ENCODE results near the gene TUBB. TPM values are rescaled to one million over a fixed set of nuclear protein-coding genes. Genes with fewer than 3 reads are reported as not detected.

The TUBB gene
- total and polyA plus RNA-seq, 2 donors (not counting 1 experiment from before 2014, with no cell fraction given) = 102 to 295 TPM

DNA sequence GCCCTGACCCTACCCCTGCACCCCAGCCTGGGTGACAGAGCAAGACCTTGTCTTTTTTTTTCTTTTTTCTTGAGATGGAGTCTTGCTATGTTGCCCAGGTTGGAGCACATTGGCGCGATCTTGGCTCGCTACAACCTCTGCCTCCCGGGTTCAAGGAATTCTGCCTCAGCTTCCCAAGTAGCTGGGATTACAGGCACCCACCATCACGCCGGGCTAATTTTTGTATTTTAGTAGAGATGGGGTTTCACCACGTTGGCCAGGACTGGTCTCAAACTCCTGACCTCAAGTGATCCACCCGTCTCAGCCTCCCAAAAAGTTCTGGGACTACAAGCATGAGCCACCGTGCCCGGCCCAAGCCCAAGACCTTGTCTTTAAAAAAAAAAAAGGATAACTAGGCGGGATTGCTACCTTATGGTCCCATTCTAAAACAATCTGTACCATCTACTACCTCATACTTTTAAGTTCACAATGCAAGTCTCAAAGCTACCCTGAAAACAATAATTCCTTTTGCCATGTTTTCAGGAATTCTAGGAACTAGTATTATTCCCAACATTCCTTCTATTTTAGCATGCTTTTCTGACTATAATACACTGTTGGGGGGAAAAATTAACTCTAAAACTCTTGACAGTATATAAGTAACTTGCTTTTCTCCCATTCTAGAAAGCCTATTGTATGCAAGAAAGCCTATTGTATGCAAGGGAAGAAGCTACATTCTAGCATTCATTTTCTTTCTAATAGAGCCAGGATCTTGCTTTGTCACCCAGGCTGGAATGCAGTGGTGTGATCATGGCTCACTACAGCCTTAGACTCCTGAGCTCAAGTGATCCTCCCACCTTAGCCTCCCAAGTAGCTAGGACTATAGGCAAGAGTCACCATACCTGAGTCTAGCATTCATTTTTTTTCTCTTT, 6.6 kb downstream of the TUBB start:
- H3K9me3 ChIP-seq (ENCODE audit: control extremely low read depth in 1 of 3, control insufficient read depth in 2 of 3, insufficient read depth in 1 of 3, low read length in 2 of 3) = no peaks in the 10 kb centered on the region
- DNase-seq (no peak), ATAC-seq (ENCODE audit: low read depth) (no peak)
- no peaks in the 10 kb centered on the region for H3K9me3 Mint-ChIP-seq (ENCODE audit: insufficient read depth)
- peaks cover 48% of the 10 kb centered on the region for H3K4me1 Mint-ChIP-seq
- no peaks in the 10 kb centered on the region for H3K27me3 Mint-ChIP-seq
- H3K4me2 ChIP-seq (replicated peaks; ENCODE audit: low read depth, low read length, poor library complexity, severe bottlenecking) = no peak overlapping the region
- no peak overlapping the region for H3K4me3 ChIP-seq (ENCODE audit: control extremely low read depth in 1 of 5, extremely low read depth in 1 of 5, insufficient read depth in 1 of 5, low read depth in 2 of 5, low read length in 4 of 5)
- H3K36me3 ChIP-seq (replicated peaks in 1 of 2; ENCODE audit: control extremely low read depth in 1 of 2, control insufficient read depth in 1 of 2, extremely low read depth in 1 of 2, insufficient read depth in 2 of 2, low read length in 1 of 2) = peaks cover 6 to 60% of the 10 kb centered on the region in 2 experiments
- no peak overlapping the region for H2AFZ ChIP-seq (ENCODE audit: insufficient read depth, low read depth, low read length, poor library complexity, severe bottlenecking)
- peaks cover 22 to 30% of the 10 kb centered on the region in 2 donors for H3K4me1 ChIP-seq (ENCODE audit: control insufficient read depth in 2 of 2, insufficient read depth in 2 of 2, low read length in 2 of 2)
- peaks cover 40% of the 10 kb centered on the region for H4K20me1 ChIP-seq (ENCODE audit: control insufficient read depth, insufficient read depth, low read length, poor library complexity, severe bottlenecking)
- 89% methylated on average over 7 of the region's 11 CpGs for WGBS (ENCODE audit: insufficient coverage)
- intact Hi-C loops (cut with micrococcal nuclease) = no loop called here
- peak overlapping the region in 1 of 2 donors; percentile 37 for H3K27ac ChIP-seq (ENCODE audit: low read length in 2 of 2)
- ChIA-PET POLR2A (interaction anchor here (0.7 to 1.5 kb wide), 3 partner anchors 48 to 236 kb away, joined by 3 to 13 read pairs (median 3); no protein-coding TSS in a partner anchor), CTCF (interaction anchor here (0.8 to 22.5 kb wide), 8 partner anchors 9 to 244 kb away, joined by 3 to 963 read pairs (median 4); partner anchors contain the start of gene DHX16)
- H3K27ac Mint-ChIP-seq = peak overlapping the region; percentile 38
- no peak overlapping the region for H3K4me3 Mint-ChIP-seq
- no peaks in the 10 kb centered on the region for H3K27me3 ChIP-seq (replicated peaks in 1 of 4; ENCODE audit: control extremely low read depth in 1 of 4, control insufficient read depth in 3 of 4, insufficient read depth in 4 of 4, low read length in 3 of 4)
- TF ChIP-seq EZH2 (IDR thresholded peaks at IDR 0.05; ENCODE audit: borderline replicate concordance, insufficient read depth, low read depth, low read length, poor library complexity, severe bottlenecking) = no peak
- TF ChIP-seq, protein P1, sequence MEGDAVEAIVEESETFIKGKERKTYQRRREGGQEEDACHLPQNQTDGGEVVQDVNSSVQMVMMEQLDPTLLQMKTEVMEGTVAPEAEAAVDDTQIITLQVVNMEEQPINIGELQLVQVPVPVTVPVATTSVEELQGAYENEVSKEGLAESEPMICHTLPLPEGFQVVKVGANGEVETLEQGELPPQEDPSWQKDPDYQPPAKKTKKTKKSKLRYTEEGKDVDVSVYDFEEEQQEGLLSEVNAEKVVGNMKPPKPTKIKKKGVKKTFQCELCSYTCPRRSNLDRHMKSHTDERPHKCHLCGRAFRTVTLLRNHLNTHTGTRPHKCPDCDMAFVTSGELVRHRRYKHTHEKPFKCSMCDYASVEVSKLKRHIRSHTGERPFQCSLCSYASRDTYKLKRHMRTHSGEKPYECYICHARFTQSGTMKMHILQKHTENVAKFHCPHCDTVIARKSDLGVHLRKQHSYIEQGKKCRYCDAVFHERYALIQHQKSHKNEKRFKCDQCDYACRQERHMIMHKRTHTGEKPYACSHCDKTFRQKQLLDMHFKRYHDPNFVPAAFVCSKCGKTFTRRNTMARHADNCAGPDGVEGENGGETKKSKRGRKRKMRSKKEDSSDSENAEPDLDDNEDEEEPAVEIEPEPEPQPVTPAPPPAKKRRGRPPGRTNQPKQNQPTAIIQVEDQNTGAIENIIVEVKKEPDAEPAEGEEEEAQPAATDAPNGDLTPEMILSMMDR (IDR thresholded peaks at IDR 0.05) = no peak
- H3K79me2 ChIP-seq (ENCODE audit: control insufficient read depth, insufficient read depth, low read length) = peaks cover 89% of the 10 kb centered on the region
- no peak overlapping the region for H3K9ac ChIP-seq (ENCODE audit: low read length)

Data from B cell (primary cell).